Heart left ventricle (tissue), 13 donors: ENCODE results near the gene CLEC4A.

Experiments used
- POLR2A ChIP-seq, 2 donors: fragments of 450-650 bp; IDR thresholded peaks; one replicate each; pipeline ENCODE4 v1.6.1; 2017; ENCODE audit warnings: antibody characterized with exemption in 2 of 2, mild to moderate bottlenecking in 2 of 2, moderate library complexity in 2 of 2
- TF ChIP-seq, protein P1 (sequence below), 12 donors: fragments of 200-600 bp; sonication (generic) in 4 of 12; IDR thresholded peaks; one replicate each; pipeline versions ENCODE4 v1.5.0 to v1.8.0; 2018 to 2022; ENCODE audit warnings: antibody characterized with exemption in 12 of 12, mild to moderate bottlenecking in 5 of 12
- donor health status: ischemic (EF 13 %, LVEDD 7.1; RV severe dilation, severe dysfunction).
- donor health status: DM: no; HTN: yes; CAD: no.
- donor health status: DM: no; HTN: no; CAD: no.
- donor health status: ischemic (EF 25% LVEDD 6.9; RV normal size, moderate dysfunction).
- donor health status: ischemic (EF 25% LVEDD 5.7; RV mildly dilated, moderate dysfunction).
- donor health status: ischemic (EF 35%, LVEDD 5.7; RV mildly dilated, moderate dysfunction).
- donor health status: nonischemic (EF 11% LVEDD 7.7; RV severe dilation, severe dysfunction).
- donor health status: DM: yes; HTN: yes; CAD: no.
- donor health status: PGD.
- donor health status: ischemic (EF 29% LVEDD 5.4; RV normal size, mild dysfunction).
- donor health status: nonischemic (EF 23%, LVEDD 6.1; RV moderate dilation, normal function).

DNA sequence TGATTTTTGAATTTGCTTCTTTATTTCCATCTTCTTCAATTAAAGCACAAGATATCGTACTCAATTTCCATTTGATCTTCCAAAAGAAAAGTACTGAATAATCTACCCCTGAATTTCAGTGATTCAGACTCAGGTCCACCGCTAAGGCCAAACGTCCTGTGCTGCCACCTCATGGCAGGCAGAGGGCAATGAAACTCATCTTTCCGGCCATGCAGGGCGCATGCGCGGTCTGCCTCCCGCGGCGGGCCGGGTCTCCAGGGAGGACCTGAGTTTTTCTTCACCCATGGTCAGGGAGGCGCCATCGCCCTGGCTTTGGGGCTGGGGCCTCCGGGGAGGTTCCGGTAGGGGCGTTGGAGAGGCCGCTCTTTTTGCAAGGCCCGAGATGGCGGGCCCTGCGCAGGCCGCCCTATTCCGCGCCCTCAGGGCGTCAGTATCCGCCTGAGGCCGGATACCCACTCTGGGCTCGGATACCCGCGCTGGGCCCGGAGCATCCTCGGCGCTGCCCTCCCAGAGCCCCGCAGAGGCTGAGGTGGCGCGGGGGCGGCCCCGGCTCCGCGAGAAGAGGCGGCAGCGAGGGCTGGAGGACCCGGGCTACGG, 56.7 kb downstream of the CLEC4A start:
- peak in 1 of 2 donors; percentile 40 for TF ChIP-seq POLR2A (IDR thresholded peaks at IDR 0.05)
- TF ChIP-seq, protein P1, sequence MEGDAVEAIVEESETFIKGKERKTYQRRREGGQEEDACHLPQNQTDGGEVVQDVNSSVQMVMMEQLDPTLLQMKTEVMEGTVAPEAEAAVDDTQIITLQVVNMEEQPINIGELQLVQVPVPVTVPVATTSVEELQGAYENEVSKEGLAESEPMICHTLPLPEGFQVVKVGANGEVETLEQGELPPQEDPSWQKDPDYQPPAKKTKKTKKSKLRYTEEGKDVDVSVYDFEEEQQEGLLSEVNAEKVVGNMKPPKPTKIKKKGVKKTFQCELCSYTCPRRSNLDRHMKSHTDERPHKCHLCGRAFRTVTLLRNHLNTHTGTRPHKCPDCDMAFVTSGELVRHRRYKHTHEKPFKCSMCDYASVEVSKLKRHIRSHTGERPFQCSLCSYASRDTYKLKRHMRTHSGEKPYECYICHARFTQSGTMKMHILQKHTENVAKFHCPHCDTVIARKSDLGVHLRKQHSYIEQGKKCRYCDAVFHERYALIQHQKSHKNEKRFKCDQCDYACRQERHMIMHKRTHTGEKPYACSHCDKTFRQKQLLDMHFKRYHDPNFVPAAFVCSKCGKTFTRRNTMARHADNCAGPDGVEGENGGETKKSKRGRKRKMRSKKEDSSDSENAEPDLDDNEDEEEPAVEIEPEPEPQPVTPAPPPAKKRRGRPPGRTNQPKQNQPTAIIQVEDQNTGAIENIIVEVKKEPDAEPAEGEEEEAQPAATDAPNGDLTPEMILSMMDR (IDR thresholded peaks at IDR 0.05), result peak; percentile 66 to 91 (median 76)
